Stimulated activated CD8-positive, alpha-beta memory T cell treated with anti-CD3 and anti-CD28 coated beads, Interleukin-4, amount 100 ng/mL, for 24 hours (primary cell): ENCODE results near the gene CTBP1.
"Not testable (repeated sequence)": the region's sequence is repeated elsewhere in the genome, so short reads cannot be mapped to it uniquely, and the experiment has no call there.

Experiments used
- DNase-seq: peaks from one replicate; pipeline ENCODE4 v3.0.0-alpha.2; 2020; ENCODE audit warnings: low read depth

Gene CTBP1

DNA sequence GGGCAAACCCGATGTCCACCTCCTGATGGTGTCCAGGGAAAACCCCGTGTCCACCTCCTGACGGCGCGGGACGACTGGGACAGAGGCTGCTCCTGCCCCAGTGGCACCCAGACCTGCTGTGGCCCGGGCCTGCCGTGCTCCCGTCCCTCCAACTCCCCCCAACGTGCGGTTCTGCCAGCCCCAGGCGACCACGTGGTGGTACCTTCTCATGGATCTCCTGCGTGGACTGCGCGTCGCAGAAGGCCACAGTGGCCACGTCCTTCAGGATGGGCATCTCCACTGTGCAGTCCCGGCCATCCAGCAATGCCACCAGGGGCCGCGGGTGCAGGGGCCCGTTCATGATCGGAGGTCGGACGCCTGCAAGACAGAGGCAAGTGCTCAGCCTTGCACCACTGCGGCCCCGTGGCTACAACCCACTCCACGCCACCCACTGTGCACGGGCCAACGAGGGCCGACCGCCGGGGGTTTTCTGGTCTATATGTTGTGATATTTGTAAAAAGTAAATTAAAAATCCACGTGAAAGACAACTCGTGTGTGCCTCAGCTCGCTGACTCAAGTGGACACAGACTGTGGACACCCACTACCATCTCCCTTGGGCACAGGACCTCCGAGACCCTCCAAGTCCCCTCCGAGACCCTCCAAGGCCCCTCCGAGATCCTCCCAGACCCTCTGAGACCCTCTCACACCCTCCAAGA is 10.8 kb downstream of the CTBP1 start:
- no peak for DNase-seq

DNA sequence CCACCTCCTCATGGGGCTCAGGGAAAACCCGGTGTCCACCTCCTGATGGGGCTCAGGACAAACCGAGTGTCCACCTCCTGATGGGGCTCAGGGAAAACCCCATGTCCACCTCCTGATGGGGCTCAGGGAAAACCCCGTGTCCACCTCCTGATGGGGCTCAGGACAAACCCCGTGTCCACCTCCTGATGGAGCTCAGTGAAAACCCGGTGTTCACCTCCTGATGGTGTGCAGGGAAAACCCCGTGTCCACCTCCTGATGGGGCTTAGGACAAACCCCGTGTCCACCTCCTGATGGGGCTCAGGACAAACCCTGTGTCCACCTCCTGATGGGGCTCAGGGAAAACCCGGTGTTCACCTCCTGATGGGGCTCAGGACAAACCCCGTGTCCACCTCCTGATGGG is 11.7 kb downstream of the CTBP1 start:
- DNase-seq = not testable (repeated sequence)

DNA sequence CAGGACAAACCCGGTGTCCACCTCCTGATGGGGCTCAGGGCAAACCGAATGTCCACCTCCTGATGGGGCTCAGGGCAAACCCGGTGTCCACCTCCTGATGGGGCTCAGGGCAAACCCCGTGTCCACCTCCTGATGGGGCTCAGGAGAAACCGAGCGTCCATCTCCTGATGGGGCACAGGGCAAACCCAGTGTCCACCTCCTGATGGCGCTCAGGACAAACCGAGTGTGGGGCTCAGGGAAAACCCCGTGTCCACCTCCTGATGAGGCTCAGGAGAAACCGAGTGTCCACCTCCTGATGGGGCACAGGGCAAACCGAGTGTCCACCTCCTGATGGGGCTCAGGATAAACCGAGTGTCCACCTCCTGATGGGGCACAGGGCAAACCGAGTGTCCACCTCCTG is 12.1 kb downstream of the CTBP1 start:
- DNase-seq = not testable (repeated sequence)

DNA sequence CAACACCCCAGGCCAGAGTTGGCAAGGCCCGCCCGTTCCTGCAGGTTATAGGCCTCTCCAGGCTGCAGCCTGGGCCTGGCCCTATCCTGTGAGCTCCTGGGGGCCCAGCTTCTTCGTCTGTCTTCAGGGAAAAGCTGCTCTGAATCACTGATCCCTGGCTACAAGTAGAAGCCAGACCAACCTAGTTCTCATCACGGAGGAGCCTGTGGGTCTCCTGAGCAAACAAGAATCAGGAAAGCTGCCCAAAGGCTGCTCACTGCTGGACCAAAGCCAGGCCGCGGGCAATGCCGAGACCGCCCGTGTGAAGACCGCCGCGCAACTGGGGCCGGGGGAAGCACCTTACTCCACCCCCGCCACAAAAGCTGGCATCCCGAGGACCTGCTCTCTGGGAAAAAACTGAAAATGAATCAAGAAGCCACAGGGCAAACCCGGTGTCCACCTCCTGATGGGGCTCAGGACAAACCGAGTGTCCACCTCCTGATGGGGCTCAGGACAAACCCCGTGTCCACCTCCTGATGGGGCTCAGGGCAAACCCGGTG is 12.8 kb downstream of the CTBP1 start:
- no peak for DNase-seq

DNA sequence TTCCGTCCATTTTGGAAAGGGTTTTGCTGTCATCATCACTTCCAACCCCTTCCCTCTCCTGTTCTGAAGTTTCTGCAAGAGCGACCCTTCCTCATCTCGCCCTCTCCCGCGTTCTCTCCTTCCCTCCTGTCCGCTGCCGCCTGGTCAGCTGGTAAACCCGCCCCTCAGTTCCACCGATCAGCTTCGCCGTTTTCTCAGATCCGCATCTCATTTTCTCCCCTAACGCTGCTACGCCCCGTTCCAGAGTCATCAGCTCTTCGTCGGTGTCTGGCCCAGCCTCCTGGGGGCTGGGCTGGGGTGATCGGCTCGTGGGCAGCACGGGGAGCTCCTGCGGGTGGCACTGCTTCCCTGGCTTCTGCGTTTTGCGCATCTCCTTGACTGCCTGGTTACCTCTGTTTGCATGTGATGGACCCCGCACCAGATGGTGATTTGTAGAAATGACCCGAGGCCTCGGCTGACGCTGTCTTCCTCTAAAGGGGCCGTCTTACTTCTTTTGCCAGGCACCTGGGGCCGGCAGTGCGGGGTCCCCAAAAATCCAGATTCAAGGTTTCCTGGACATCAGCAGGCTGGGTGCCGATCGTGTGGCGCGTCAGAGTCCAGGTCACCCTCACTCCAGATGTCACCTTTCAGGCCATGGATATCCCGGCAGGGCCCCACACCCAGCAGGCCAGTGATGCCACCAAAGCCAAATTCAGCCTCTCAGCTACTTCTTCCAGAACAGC is 13.4 kb downstream of the CTBP1 start:
- no peak for DNase-seq

DNA sequence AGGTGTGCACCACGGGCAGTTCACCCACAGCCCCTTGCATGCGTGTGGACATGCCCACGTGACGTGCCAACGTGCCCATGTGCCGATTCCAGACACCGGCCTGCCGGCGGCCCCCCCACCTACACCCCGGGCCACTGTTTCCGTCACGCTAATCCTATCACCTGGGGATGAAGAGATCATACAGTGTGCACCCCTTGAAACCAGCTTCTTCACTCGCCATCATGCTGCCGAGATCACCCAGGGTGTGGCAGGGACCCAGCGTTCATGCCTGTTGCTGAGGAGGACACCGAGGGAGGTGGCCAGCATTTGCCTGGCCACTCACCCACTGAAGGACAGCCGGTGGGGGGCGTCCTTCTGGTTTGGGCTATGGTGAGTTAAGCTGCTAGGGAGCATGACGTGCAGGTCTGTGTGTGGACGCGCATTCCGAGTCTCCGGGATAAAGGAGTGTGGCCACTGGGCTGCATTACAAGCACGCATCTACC is 14.1 kb downstream of the CTBP1 start:
- DNase-seq = no peak

DNA sequence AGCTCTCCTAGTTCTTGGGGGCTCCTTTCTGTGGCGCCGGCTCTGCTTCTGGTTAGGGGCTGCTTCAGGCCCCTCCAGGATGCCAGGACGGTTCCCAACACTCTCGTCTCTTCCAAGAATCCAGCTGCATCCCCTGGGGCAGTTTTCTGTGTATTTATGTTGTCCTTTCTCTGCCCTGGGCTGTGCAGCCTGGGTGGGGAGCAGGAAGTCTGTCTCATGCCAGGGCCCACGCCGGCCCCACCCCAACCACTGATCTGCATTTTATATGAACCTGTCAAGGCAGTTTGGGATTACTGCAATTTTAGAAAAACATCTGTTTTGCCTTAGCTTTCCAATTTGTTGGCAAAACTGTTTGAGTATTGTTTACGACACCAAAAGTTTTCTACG is 14.6 kb downstream of the CTBP1 start:
- no peak for DNase-seq

DNA sequence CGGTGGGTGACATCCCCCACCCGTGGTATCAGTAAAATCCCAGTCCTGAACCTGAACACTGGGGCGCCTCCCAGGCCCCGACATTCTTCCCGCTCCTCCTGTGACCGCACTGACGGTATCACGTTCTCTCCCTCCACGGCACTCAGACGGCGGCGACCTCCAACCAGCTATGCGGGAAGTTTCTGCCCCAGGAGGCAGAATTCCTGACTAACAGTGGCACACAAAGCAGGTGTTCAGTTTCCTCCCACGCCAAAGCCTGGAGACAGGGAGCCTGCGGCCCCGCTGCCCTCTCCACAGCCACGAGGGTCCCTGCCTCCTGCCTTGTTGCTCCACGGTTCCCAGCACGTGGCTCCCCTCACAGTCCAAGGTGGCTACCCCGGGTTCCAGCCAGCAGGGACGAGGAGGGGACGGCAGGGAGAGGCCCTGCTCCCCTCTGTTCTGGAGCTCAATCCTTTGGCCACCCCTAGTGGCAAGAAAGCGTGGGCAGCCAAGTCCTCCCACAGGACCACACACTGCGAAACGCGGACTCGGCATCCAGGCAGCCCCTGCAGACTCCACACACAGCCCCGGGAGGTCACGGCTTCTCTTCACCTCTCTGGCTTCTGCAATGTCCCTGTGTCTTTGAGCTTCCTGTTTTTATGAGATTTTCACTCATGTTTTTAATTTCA is 15.2 kb downstream of the CTBP1 start:
- no peak for DNase-seq

DNA sequence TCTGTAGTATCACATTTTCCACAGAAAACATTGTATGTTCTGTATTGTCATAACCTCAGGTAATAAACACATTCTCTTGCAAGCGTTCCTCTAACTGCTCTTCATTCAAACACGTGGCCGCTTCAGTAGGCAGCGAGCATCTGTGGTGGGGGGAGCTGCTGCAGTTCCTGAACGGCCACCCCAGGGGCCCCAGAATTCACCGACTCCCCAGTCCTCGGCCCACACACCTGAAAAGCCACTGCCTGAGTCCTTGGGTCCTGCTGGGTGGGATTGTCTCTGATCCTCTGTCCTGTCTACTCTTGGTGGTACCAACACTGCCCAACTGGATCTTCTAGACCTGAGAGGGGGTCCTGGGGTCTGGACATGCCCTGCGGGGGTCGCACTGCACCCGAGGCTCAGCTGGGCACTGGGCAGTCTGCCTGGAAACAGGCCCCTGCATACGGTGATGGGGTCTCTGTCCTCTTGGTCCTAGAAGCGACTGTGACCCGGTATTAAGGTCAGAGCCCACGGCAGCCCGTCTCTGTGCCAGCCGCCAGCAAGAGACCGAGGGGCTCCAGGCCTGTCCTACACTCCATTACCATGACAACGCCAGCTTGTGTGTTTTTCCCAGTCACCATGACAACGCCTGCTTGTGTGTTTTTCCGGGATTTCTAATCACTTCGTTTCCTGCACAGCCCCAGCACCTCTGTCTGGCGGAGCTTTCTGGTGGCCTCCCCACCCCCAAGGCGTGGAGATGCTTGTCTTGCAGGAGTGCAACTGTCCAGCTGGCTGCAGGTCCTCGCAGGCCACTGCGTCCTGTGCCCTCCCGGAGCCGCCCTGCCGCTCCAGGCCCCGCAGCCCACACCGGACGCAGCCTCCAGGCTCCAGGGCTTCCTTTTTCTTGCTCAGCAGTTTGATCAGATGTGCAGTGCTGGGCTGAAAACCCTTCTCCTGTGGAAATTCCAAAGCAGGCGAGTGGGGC is 16.0 kb downstream of the CTBP1 start:
- DNase-seq = no peak

DNA sequence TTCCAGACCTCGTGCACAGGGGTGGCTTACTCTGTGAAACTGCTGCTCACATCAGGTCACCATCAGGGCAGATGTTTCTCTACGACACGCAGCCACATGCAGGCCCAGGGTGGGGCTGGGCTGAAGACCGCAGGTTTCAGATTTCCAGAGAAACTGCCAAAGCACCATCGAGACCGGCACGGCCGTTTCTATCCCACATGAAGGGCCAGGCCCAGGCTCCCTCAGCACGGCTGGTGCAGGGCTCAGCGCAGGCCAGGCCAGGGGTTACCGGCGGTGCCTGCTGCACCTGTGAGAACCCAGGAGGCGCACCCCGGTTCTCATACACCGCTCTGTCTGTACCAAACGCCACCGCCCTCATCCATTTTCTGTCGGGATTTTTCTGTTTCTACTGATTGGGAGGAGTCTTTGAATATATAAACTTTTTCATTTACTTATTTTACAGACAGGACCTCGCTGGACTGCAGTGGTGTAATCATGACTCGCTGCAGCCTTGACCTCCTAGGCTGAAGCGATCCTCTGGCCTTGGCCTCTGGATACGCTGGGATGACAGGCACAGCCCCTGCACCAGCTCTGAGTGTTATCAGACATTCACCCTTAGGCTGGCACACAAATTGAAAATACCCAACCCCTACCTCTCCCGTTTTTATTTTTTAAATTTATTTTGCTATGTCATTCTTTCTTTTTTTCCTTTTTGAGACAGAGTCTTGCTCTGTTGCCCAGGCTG is 17.1 kb downstream of the CTBP1 start:
- no peak for DNase-seq

DNA sequence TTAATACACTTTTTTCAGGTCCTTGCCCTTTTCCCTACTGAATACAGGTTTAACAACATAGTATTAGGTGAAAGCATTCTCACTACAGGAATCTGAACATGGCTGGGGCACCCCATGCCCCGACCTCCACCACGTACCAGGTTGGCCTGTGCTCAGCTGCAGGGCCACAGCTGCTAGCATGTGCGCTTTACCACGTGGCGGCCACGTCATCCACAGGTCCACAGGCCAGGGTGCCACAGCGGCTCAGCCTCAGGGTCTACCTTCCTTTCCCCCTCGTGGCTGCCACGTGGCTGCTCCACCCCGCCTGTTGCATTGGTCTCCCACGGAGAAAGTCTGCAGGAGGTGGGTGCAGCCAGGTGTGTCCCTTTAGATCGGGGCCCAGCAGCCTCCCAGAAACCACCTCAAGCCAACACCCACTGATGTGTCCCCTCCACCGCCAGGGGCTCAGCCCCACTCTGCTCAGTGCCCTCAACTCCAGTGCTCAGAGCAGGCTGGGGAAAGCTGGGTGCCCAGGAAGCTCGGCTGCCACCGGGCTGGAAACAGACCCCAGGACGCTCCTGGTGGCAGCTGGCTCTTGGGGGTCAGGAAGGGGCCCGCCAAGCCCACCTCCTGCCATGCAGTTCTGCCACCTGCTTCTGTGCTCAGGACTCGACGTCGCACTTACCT is 17.8 kb downstream of the CTBP1 start:
- DNase-seq = no peak

DNA sequence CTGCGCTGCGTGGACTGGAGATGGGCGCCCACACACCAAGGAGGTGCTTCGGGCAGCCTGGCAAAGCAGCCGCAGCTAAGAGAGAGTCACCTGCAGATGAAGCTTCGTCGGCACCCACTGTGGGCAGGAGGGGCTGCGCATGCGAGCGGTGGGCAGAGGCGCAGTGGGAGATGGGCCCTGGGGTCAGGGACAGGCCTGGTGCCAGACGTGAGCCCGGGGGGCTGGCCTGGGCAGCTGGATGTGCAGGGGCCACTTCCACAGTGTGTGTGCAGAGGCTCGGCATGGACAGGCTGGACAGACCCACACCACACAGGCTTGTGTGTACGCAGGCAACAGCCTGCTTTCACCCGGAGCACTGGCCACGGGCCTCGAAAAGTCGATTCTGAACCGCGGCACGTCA is 18.6 kb downstream of the CTBP1 start:
- no peak for DNase-seq

DNA sequence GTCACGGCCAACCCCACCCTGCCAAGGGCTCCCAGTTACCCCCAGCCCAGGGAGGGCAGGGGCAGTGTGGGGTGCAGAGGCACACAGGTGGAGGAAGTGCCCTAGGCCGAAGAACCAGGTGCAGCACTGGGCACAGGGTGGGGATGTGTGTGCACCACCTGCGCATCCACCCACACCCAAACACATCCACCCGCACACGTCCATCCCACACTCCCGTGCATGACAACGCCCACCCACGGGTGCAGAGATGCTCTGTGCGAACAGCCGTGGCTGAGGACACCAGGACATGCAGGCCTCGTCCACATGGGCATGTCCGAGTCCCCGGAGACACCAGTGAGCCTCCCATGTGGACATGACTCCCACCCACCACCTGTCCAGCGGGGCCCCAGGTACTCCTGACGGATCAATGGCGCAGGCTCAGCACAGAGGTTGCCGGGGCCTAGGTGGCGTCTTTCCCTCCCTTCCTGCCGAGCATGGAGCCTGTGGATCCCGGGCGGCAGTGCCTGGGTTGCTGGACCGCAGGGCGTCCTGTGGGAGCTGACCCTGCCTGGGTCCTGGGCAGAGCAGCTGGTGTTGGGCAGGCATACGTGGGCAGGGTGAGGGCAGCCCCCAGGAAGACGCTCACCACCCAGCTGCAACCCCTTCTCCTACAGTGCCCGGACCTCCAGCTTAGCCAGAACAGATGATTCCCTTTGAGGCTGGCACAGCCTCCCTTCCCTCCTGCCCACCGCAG is 19.6 kb downstream of the CTBP1 start:
- no peak for DNase-seq

DNA sequence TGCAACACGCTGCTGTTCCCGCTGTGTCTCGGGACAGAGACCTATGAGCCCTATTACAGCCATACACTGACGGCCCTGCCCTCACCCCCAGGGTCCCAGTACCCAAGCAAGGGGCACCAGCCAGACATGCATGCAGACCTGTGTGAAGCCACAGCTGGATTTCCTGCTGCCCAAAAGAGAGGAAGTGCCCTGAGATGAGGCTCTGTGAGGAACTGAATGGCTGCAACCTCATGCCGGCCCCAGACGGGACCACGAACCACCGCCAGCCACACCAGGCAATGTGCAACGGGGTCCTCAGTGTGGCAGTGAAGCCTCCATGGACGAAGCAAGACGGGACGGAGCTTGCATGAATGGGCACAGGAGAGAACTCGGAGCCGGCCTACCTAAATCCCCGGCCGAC is 21.1 kb downstream of the CTBP1 start:
- no peak for DNase-seq

DNA sequence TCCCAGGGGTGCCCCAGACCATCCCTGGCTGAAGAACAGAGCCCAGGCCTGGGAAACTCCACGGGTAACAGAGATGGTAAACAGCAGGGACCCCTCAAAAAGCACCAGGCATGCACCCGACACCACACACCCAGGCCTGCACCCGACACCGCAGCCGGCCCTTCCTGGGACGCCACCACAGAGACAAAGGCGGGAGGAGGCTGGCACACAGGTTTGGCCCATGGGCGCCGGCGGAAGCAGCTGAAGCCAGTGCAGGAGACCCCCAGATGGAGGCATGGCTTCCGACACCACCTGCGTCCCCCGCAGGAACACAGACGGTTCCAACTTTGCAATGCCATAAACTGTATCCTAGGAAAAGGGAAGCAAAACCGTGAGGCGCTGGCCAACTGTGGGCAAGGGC is 22.3 kb downstream of the CTBP1 start:
- DNase-seq = no peak

DNA sequence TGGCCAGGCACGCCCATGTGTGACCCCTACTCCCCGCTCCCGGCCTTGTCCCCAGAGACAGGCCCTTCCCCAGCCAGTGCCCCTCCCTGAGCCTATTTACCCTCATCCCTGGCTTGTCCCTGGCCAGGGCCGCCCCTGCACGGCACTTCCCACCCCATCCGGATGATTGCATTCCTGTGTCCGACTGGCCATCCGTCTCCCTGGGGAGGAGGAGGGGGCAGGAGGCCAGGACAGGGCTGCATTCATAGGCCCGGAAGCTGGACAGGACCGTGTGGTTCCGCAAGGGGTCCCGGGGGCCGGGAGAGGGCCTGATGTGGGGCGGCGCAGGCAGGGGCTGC is 22.8 kb downstream of the CTBP1 start:
- no peak for DNase-seq

DNA sequence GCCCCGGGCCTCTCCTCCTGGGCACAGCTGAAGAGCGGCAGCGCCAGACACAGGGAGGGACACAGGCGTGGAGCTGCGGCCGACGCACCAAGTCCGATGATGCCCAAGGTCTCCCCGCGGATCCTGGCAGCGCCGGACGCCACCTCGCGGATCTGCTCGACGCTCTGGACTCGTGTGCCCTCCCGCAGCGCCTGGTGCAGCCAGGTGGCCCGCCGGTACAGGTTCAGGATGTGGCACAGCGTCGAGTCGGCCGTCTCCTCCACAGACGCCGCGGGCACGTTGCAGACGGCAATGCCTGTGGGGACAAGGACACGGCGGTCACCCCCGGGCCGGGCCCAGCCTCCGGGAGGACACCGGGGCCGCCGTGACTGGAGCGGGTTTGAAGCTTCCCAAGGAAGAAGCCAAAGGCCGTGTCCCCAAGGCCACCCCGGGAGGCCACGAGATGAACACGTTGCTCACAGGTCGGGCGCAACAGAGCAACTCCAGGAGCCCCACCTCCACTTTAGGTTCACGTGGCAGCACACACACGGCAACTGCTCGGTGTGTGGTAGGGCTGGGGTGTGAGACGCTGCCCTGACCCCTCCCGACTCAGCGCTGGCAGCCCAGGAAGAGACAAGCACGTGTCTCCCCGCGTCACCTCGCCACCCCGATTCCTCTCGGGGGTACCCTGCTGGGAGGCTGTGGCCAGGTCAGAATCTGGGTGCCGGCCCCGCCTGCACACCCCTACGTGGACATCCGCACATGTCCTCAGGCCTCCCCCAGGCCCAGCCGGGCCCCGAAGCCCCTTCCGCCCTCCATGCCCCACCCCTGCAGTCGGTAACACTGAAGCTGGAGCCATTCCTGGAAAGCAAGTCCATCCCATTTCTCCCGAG is 23.4 kb downstream of the CTBP1 start:
- DNase-seq = no peak

DNA sequence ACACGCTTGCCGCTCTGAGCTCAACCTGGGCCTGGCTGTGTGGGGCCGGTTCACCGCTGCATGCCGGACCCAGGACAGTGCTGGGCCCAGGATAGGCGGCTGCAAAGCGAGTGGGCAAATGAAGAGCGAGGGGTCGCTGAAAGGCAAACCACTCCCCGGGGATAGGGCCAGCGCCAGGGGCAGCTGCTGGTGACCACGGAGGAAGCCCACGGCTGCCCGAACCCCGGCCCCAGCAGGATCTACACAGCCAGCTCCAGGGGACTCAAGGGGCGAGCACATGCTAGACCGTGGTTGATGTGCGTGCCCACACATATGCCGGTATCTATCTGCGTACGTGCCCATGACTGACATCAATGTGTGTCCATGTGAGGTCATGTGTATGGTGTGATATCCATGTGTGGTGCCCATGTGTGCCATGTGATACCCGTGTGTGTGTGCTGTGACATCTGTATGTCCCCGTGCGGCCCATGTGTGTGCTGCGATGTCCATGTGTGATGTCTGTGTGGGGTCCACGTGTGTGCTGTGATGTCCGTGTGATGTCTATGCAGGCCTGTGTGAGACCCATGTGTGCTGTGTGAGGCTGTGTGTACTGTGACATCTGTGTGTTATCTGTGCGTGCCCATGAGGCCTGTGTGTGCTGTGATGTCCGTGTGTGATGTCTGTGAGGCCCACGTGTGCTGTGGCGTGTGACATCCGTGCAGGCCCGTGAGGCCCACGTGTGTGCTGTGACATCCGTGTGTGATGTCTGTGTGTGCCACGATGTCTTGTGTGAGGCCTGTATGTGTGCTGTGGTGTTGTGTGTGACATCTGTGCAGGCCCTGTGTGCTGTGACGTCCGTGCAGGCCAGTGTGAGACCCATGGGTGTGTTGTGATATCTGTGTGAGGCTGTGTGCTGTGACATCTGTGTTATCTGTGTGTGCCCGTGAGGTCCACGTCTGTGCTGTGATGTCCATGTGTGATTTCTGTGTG is 24.8 kb downstream of the CTBP1 start:
- DNase-seq = no peak
